Smooth muscle cell (in vitro differentiated cells): ENCODE data around the gene TRPM2. TPM values are rescaled to one million over a fixed set of nuclear protein-coding genes. Genes with fewer than 3 reads are reported as not detected.

Experiments
- DNase-seq: peaks from one replicate; lab custom pipeline; 2025; ENCODE audit not compliant: unreplicated experiment; lab: John Stamatoyannopoulos, UW
- H2AFZ ChIP-seq: fragments of 200-600 bp; sonication (generic); 2 replicates; pipeline ENCODE4 v1.6.0; 2016; ENCODE audit warnings: antibody characterized with exemption, low read depth, mild to moderate bottlenecking
- H3F3A ChIP-seq: fragments of 200-600 bp; sonication (generic); 2 replicates; pipeline ENCODE4 v1.6.0; 2017; ENCODE audit warnings: antibody characterized with exemption, low read depth
- H3K27ac ChIP-seq: fragments of 200-600 bp; sonication (generic); 2 replicates; pipeline ENCODE4 v1.5.1; 2016; ENCODE audit warnings: low read depth, mild to moderate bottlenecking
- H3K27me3 ChIP-seq: fragments of 200-600 bp; sonication (generic); 2 replicates; pipeline ENCODE4 v1.6.1; 2016; ENCODE audit warnings: low read depth, mild to moderate bottlenecking
- H3K36me3 ChIP-seq: fragments of 200-600 bp; sonication (generic); 2 replicates; pipeline ENCODE4 v1.5.1; 2016; ENCODE audit warnings: low read depth
- H3K4me1 ChIP-seq: fragments of 200-600 bp; sonication (generic); 2 replicates; pipeline ENCODE4 v1.5.1; 2016; ENCODE audit warnings: low read depth
- H3K4me2 ChIP-seq: fragments of 200-600 bp; sonication (generic); 2 replicates; pipeline ENCODE4 v1.6.0; 2016; ENCODE audit warnings: mild to moderate bottlenecking
- H3K4me3 ChIP-seq: fragments of 200-600 bp; sonication (generic); 2 replicates; pipeline ENCODE4 v1.5.1; 2016; ENCODE audit warnings: mild to moderate bottlenecking
- H3K79me2 ChIP-seq: fragments of 200-600 bp; sonication (generic); 2 replicates; pipeline ENCODE4 v1.6.0; 2016; ENCODE audit warnings: low read depth, mild to moderate bottlenecking
- H3K9ac ChIP-seq: fragments of 200-600 bp; sonication (generic); 2 replicates; pipeline ENCODE4 v1.6.0; 2016; ENCODE audit warnings: low read depth
- H3K9me3 ChIP-seq: fragments of 200-600 bp; sonication (generic); replicated peaks from 2 replicates; pipeline ENCODE4 v1.5.1; 2016; ENCODE audit warnings: low read depth
- H4K20me1 ChIP-seq: fragments of 200-600 bp; sonication (generic); 2 replicates; pipeline ENCODE4 v1.6.0; 2016; ENCODE audit warnings: low read depth
- WGBS: methylation state at CpG from one replicate; pipeline ENCODE4 v1.1.7; 2016; ENCODE audit warnings: low lambda C conversion rate; 5-methylcytosine and 5-hydroxymethylcytosine counted together
- polyA plus RNA-seq: library from polyadenylated mRNA; unstranded; fragments of >200 nt; fragmentation: Nextera tagmentation; extraction: Ambion mirVana; gene quantifications from 2 replicates; pipeline ENCODE4 v1.2.1, GENCODE V29; 2016
- total RNA-seq: library from RNA; depleted of rRNA; stranded (reverse); fragments of >200 nt; gene quantifications from 2 replicates; pipeline ENCODE4 v1.2.3, GENCODE V29; 2014
- TF ChIP-seq, protein P1 (sequence below): fragments of 200-600 bp; sonication (generic); IDR thresholded peaks from 2 replicates; pipeline ENCODE4 v1.5.1; 2017; ENCODE audit warnings: borderline replicate concordance, mild to moderate bottlenecking, antibody characterized with exemption; ENCODE audit not compliant: insufficient read depth, poor library complexity, severe bottlenecking

The TRPM2 gene
- total and polyA plus RNA-seq, 2 experiments from 2014 or later, result 0.31 TPM; not detected in 1

DNA sequence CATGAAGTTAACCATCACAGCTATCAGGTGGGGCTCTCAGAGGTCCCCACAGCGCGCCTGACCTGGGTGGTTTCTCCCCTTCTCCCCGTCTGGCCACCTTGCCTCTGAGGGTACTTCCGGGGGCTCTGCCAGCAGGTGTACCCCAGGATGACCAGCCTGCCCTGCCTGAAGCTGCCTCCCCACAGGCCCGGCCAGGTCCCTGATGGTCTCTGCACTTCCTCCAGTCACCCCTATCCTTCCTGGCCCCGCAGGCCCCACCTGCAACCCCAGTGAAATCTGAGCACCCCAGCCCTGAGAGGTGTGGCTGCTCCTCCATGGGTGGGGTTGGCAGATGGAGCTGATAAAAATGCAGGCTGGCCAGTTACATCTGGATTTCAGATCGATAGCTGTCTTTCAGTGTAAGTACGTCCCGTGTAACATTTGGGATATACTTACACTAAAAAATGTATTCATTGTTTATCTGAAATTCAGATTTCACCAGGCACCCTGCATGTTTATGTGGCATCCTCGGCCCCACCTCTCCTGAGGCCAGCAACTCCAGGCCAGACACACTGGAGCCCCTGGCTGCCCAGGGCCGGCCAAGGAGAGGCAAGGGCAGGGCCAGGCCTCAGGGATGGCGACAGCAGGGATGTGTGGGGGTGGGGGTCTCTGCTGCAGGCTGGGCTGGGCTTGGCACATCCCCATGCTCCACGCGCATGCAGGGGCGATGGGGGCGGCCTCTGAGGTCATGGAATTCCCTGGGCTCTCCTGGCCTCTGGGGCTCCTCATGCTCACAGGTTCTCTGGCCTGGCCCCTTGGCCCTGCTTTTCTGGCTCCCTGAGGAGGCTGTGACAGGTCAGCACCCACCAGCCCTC, 127.0 kb downstream of the TRPM2 start:
- TF ChIP-seq, protein P1, sequence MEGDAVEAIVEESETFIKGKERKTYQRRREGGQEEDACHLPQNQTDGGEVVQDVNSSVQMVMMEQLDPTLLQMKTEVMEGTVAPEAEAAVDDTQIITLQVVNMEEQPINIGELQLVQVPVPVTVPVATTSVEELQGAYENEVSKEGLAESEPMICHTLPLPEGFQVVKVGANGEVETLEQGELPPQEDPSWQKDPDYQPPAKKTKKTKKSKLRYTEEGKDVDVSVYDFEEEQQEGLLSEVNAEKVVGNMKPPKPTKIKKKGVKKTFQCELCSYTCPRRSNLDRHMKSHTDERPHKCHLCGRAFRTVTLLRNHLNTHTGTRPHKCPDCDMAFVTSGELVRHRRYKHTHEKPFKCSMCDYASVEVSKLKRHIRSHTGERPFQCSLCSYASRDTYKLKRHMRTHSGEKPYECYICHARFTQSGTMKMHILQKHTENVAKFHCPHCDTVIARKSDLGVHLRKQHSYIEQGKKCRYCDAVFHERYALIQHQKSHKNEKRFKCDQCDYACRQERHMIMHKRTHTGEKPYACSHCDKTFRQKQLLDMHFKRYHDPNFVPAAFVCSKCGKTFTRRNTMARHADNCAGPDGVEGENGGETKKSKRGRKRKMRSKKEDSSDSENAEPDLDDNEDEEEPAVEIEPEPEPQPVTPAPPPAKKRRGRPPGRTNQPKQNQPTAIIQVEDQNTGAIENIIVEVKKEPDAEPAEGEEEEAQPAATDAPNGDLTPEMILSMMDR, result no peak
- no peaks in the 10 kb centered on the region for H3K27me3 ChIP-seq
- WGBS, result 90% methylated on average over 16 of the region's 16 CpGs
- no peaks in the 10 kb centered on the region for H4K20me1 ChIP-seq
- H3K9me3 ChIP-seq, result no peaks in the 10 kb centered on the region
- no peak overlapping the region for H3K4me3 ChIP-seq
- DNase-seq, result no peak
- no peak overlapping the region for H3K4me2 ChIP-seq
- H3K79me2 ChIP-seq, result no peaks in the 10 kb centered on the region
- no peak overlapping the region for H3K27ac ChIP-seq
- no peak overlapping the region for H3K9ac ChIP-seq
- no peaks in the 10 kb centered on the region for H3K4me1 ChIP-seq
- H3K36me3 ChIP-seq, result no peaks in the 10 kb centered on the region
- H2AFZ ChIP-seq, result no peak overlapping the region
- no peaks in the 10 kb centered on the region for H3F3A ChIP-seq

DNA sequence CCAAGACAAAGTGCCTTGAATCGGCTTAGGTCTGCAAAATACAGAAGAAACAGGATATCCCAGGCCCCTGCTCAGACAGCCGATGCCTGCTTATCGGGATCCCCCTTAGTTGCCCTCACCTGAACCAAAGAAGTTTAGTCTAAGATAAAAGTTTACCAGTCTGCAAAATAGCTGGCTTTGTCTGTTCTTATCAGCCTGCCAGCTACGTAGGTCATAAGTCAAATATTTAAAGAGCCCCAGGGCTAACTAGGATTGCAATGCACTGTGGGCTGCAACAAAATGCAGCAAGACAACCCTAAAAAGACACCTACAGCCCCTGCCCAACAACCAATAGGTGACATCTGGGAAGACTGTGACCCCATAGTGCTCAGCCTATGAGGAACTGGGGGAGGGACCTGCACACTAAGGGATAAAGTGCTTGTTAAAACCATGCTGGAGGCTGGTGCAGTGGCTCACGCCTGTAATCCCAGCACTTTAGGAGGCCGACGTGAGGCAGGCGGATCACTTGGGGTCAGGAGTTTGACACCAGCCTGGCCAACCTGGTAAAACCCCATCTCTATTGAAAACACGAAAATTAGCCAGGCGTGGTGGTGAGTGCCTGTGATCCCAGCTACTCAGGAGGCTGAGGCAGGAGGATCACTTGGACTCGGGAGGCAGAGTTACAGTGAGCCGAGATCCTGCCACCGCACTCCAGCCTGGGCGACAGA, 129.3 kb downstream of the TRPM2 start:
- WGBS, result 81% methylated on average over 14 of the region's 14 CpGs

DNA sequence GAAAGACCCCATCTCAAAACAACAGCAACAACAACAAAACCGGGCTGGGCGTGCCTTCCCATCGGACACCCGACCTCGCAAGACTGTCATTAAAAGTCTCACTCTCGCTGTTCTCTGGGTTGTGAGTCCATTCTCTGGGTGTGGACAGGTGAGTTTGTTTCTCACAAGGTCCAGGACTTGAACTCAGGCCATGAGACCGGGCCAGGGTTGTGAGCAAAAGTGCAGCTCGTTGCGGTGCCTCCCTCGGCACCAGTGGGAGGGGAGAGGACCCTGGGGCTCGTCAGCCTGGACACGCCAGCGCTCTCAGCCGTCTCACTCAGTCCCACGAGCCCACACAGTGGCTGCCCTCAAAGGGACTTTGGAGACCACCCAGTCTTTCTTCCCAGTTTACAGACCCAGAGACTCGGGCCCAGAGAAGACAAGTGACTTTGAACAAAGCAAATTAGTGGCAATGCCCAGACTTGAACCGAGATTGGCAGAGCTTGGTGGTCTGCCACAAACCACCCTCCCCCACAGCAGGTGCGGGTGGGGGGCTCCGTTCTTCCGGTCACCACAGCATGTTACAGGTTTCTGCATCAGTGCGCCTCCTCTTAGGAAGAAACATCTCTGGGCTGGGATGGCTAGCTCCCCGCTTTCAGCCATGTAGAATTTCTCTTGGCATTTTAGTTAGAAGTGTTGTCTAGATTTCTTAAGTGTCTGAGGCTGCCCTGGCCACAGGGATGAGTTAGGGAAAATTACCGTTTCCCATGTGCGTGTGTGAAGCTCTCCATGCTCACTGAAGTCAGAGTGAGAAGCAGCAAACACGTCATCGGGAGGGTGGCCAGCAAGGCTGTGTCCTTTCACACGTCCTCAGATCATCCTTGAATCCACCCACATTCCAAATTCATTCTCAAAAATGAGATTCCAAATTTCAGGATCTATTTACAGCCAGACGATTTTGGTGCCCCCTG, 130.1 kb downstream of the TRPM2 start:
- Histone ChIP-seq H3K4me1 (no peaks in the 10 kb centered on the region), H3K27ac (no peak overlapping the region), H3K27me3 (no peaks in the 10 kb centered on the region), H3K4me3 (no peak overlapping the region), H3F3A (no peaks in the 10 kb centered on the region), H3K79me2 (no peaks in the 10 kb centered on the region), H3K9ac (no peak overlapping the region), H2AFZ (no peak overlapping the region), H3K4me2 (no peak overlapping the region), H4K20me1 (no peaks in the 10 kb centered on the region), H3K9me3 (no peaks in the 10 kb centered on the region), H3K36me3 (no peaks in the 10 kb centered on the region)
- TF ChIP-seq, protein P1, result no peak
- WGBS, result 93% methylated on average over 28 of the region's 28 CpGs
- no peak for DNase-seq

More for the DNA sequence above, 129.3 kb downstream of the TRPM2 start:
- no peak overlapping the region for H3K9ac ChIP-seq
- no peak overlapping the region for H3K27ac ChIP-seq
- TF ChIP-seq, protein P1, result no peak
- no peak overlapping the region for H2AFZ ChIP-seq
- no peaks in the 10 kb centered on the region for H3K4me1 ChIP-seq
- H3K79me2 ChIP-seq, result no peaks in the 10 kb centered on the region
- no peak for DNase-seq
- no peak overlapping the region for H3K4me3 ChIP-seq
- no peaks in the 10 kb centered on the region for H3K36me3 ChIP-seq
- no peak overlapping the region for H3K4me2 ChIP-seq
- no peaks in the 10 kb centered on the region for H3F3A ChIP-seq
- H3K9me3 ChIP-seq, result no peaks in the 10 kb centered on the region
- no peaks in the 10 kb centered on the region for H4K20me1 ChIP-seq
- H3K27me3 ChIP-seq, result no peaks in the 10 kb centered on the region
